ENCODE data around the gene SETBP1. TPM values are rescaled to one million over a fixed set of nuclear protein-coding genes. Genes with fewer than 3 reads are reported as not detected.

Gene SETBP1
- total and polyA plus RNA-seq, 2 of the 8 experiments (the other 6 are each of a cell fraction or from before 2014, with no cell fraction given), result 2.0 to 6.5 TPM

DNA sequence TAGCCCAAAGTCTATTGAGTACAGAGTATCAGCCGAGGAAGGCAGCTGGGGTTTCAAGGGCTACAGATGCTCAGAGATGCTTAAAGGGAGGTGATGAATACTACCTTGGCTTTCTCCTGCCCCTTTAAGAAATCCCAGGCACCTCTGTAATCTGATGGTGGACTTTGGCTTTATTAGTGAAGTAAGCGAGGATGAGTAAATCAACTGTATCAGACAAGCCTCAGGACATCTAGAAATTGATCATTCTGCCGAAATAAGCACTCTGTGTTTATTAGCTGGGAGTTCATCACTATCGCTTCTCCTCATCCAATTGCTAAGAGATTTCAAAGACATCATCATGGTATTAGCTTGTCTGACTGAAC is 344.4 kb downstream of the SETBP1 start (continued):
- TF ChIP-seq, protein P1, sequence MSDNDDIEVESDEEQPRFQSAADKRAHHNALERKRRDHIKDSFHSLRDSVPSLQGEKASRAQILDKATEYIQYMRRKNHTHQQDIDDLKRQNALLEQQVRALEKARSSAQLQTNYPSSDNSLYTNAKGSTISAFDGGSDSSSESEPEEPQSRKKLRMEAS (IDR thresholded peaks at IDR 0.05), result no peak

All from H1 (cell line).